HL-60 (cell line): ENCODE measurements around the gene RERE.

Source experiments
- DNase-seq, 2 experiments: peaks; one replicate each; pipeline ENCODE4 v3.0.0-alpha.2; 2010 to 2020; ENCODE audit warnings: low read depth in 1 of 2, low spot score in 1 of 2
- H3K27ac ChIP-seq: fragments of 250-450 bp; sonication (Bioruptor Pico); replicated peaks from 2 replicates; pipeline ENCODE4 v1.5.1; 2020; ENCODE audit warnings: mild to moderate bottlenecking, moderate library complexity
- H3K27me3 ChIP-seq: fragments of 250-450 bp; sonication (Bioruptor Pico); 2 replicates; pipeline ENCODE4 v1.5.1; 2021; ENCODE audit warnings: mild to moderate bottlenecking, moderate library complexity; ENCODE audit not compliant: insufficient read depth, poor library complexity, severe bottlenecking
- H3K4me3 ChIP-seq: replicated peaks from 2 replicates; pipeline ENCODE4 v1.5.1; 2011; ENCODE audit warnings: mild to moderate bottlenecking, control low read depth, low read length; ENCODE audit not compliant: insufficient read depth
- CTCF ChIP-seq: IDR thresholded peaks from one replicate; pipeline ENCODE4 v1.5.1; 2011; ENCODE audit warnings: low read length, control low read depth, inconsistent platforms; ENCODE audit not compliant: insufficient read depth
- GABPA ChIP-seq: IDR thresholded peaks from 2 replicates; pipeline ENCODE4 v1.6.1; 2012; ENCODE audit warnings: low read depth
- POLR2AphosphoS5 ChIP-seq: IDR thresholded peaks from 2 replicates; pipeline ENCODE4 v1.6.1; 2012; ENCODE audit warnings: low read depth
- REST ChIP-seq: IDR thresholded peaks from 2 replicates; pipeline ENCODE4 v1.6.1; 2012; ENCODE audit warnings: low read depth; ENCODE audit not compliant: insufficient replicate concordance
- SPI1 ChIP-seq: IDR thresholded peaks from 2 replicates; pipeline ENCODE4 v1.6.1; 2012; ENCODE audit warnings: low read depth, mild to moderate bottlenecking, borderline replicate concordance

RERE gene

GRCh38 chr1:8629241-8630091 lies 188.0 kb downstream of the RERE start:
- peak in 1 of 2 experiments; percentile 70 for DNase-seq

DNA sequence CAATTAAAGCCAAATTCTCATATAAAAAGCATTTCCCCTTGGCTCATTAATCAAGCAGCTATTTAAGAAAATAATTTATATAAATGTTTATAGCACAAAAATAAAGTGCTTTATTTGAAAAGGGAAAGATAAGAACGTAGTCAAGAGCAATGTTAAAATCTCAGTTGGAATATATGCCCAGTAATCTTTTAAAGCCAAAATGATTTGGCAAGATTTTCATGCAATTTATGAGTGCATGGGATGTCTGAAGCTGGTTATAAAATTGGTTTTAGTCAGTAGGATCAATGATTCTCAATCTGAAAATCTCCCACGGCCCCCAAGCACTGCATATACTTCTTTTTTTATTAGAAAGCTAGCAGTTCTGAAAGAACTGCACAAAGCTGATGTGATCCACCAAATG lies 188.8 kb downstream of the RERE start:
- no peak overlapping the region for H3K4me3 ChIP-seq
- no peaks in the 10 kb centered on the region for H3K27me3 ChIP-seq
- no peak overlapping the region for H3K27ac ChIP-seq
- DNase-seq, result no peak
- no peak for TF ChIP-seq GABPA
- no peak for TF ChIP-seq REST
- TF ChIP-seq CTCF, result no peak

More at GRCh38 chr1:8629241-8630091, 188.0 kb downstream of the RERE start:
- H3K27me3 ChIP-seq, result no peaks in the 10 kb centered on the region
- TF ChIP-seq SPI1 (peak; percentile 81; the same call in 1 of the 2 replicates), CTCF (no peak), POLR2AphosphoS5 (no peak)
- no peak overlapping the region for H3K4me3 ChIP-seq
- H3K27ac ChIP-seq, result peak overlapping the region; percentile 9; the same call in 1 of the 2 replicates

DNA sequence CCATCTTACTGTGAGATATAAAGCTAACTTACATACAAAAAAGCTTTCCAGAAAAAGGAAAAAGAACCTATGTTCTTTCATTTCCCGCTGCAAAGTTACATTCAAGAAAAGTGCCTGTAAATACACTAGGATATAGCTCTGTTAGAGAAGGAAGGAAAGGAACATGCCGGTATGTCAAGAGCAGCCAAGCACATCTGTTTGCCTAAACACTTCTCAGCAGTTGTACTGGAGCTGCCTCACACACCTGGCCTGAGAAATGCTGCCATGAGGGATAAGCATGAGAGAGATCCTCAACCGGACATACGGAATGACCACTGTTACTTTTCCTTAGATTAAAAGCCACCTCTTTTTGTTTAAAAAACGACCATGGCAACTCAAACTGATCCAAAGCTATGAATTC lies 189.7 kb downstream of the RERE start:
- no peak overlapping the region for H3K27ac ChIP-seq
- H3K4me3 ChIP-seq, result no peak overlapping the region
- no peaks in the 10 kb centered on the region for H3K27me3 ChIP-seq
- no peak for TF ChIP-seq SPI1
- TF ChIP-seq POLR2AphosphoS5, result no peak
- TF ChIP-seq REST, result no peak
- TF ChIP-seq CTCF, result no peak
- no peak for TF ChIP-seq GABPA
- no peak for DNase-seq
